Liver (tissue), 9 donors: Measurements from ENCODE around the gene NDUFS2. TPM values are rescaled to one million over a fixed set of nuclear protein-coding genes. Genes with fewer than 3 reads are reported as not detected.
A peak's percentile ranks its signal among the peaks of the same experiment; 100 is the strongest.

Experiments used
- DNase-seq: peaks from one replicate; pipeline ENCODE4 v3.0.0-alpha.2; 2017; ENCODE audit warnings: low spot score
- H3K27ac ChIP-seq, 2 donors: one replicate each; pipeline ENCODE4 v1.7.0; 2013; ENCODE audit warnings: inconsistent platforms in 2 of 2, low read length in 2 of 2, control low read depth in 1 of 2, low read depth in 1 of 2, mild to moderate bottlenecking in 1 of 2
- H3K27me3 ChIP-seq, 4 donors: one replicate each; pipeline versions ENCODE4 v1.6.1 to v1.7.0; 2013; ENCODE audit warnings: low read length in 3 of 4, inconsistent platforms in 1 of 4, mild to moderate bottlenecking in 1 of 4, moderate library complexity in 1 of 4; ENCODE audit not compliant: control insufficient read depth in 4 of 4, insufficient read depth in 4 of 4
- H3K36me3 ChIP-seq, 4 donors: one replicate each; pipeline versions ENCODE4 v1.6.1 to v1.7.0; 2013; ENCODE audit warnings: low read length in 3 of 4, mild to moderate bottlenecking in 3 of 4, low read depth in 1 of 4, moderate library complexity in 1 of 4; ENCODE audit not compliant: control insufficient read depth in 4 of 4, insufficient read depth in 3 of 4
- H3K4me1 ChIP-seq, 4 donors: one replicate each; pipeline versions ENCODE4 v1.6.1 to v1.7.0; 2013; ENCODE audit warnings: low read length in 3 of 4, mild to moderate bottlenecking in 3 of 4, moderate library complexity in 1 of 4; ENCODE audit not compliant: control insufficient read depth in 4 of 4, insufficient read depth in 4 of 4
- H3K4me3 ChIP-seq, 3 donors: one replicate each; pipeline versions ENCODE4 v1.6.1 to v1.7.0; 2013; ENCODE audit warnings: low read length in 3 of 3, control low read depth in 1 of 3, low read depth in 1 of 3, mild to moderate bottlenecking in 1 of 3
- H3K9ac ChIP-seq, 2 donors: one replicate each; pipeline ENCODE4 v1.7.0; 2013; ENCODE audit warnings: low read length in 2 of 2, mild to moderate bottlenecking in 2 of 2, moderate library complexity in 2 of 2, control low read depth in 1 of 2, low read depth in 1 of 2
- H3K9me3 ChIP-seq, 4 donors: one replicate each; pipeline versions ENCODE4 v1.6.1 to v1.7.0; 2013; ENCODE audit warnings: low read length in 3 of 4; ENCODE audit not compliant: control insufficient read depth in 4 of 4
- EGR1 ChIP-seq, 2 donors: IDR thresholded peaks; 2 replicates each; pipeline ENCODE4 v1.6.1; 2016 to 2018; ENCODE audit warnings: antibody characterized with exemption in 2 of 2, low read depth in 2 of 2
- FOXA1 ChIP-seq: IDR thresholded peaks from 2 replicates; pipeline ENCODE4 v1.6.1; 2016; ENCODE audit warnings: antibody characterized with exemption
- FOXA2 ChIP-seq: IDR thresholded peaks from 2 replicates; pipeline ENCODE4 v1.6.1; 2016; ENCODE audit warnings: antibody characterized with exemption
- GABPA ChIP-seq, 2 donors: IDR thresholded peaks in 1 of 2; conservative IDR thresholded peaks in 1 of 2; 2 replicates each; pipeline ENCODE4 v1.6.1; 2016; ENCODE audit warnings: antibody characterized with exemption in 2 of 2, mild to moderate bottlenecking in 1 of 2, moderate library complexity in 1 of 2
- HNF4A ChIP-seq, 2 donors: conservative IDR thresholded peaks; 2 replicates each; pipeline ENCODE4 v1.6.1; 2016; ENCODE audit warnings: antibody characterized with exemption in 2 of 2, mild to moderate bottlenecking in 2 of 2
- HNF4G ChIP-seq: IDR thresholded peaks from 2 replicates; pipeline ENCODE4 v1.6.1; 2016; ENCODE audit warnings: antibody characterized with exemption
- JUND ChIP-seq, 2 donors: IDR thresholded peaks; 2 replicates each; pipeline ENCODE4 v1.6.1; 2016; ENCODE audit warnings: antibody characterized with exemption in 2 of 2
- NR2F2 ChIP-seq: IDR thresholded peaks from 2 replicates; pipeline ENCODE4 v1.6.1; 2016; ENCODE audit warnings: antibody characterized with exemption
- RAD21 ChIP-seq, 2 donors: IDR thresholded peaks; 2 replicates each; pipeline ENCODE4 v1.6.1; 2016; ENCODE audit warnings: antibody characterized with exemption in 2 of 2, mild to moderate bottlenecking in 2 of 2
- RXRA ChIP-seq, 2 donors: IDR thresholded peaks; 2 replicates each; pipeline ENCODE4 v1.6.1; 2017 to 2018; ENCODE audit warnings: antibody characterized with exemption in 2 of 2, mild to moderate bottlenecking in 1 of 2
- SP1 ChIP-seq: IDR thresholded peaks from 2 replicates; pipeline ENCODE4 v1.6.1; 2018; ENCODE audit warnings: antibody characterized with exemption, mild to moderate bottlenecking
- TAF1 ChIP-seq: conservative IDR thresholded peaks from 2 replicates; pipeline ENCODE4 v1.6.1; 2016; ENCODE audit warnings: antibody characterized with exemption, mild to moderate bottlenecking
- YY1 ChIP-seq: IDR thresholded peaks from 2 replicates; pipeline ENCODE4 v1.6.1; 2016; ENCODE audit warnings: antibody characterized with exemption, mild to moderate bottlenecking
- WGBS: extraction: QIAGEN DNeasy Blood & Tissue Kit; methylation state at CpG from one replicate; pipeline ENCODE4 v1.1.7; 2013; 5-methylcytosine and 5-hydroxymethylcytosine counted together
- polyA plus RNA-seq, 2 donors: library from polyadenylated mRNA; stranded (reverse) in 1 of 2; unstranded in 1 of 2; fragments of 200-250 nt in 1 of 2; fragments of >200 nt in 1 of 2; fragmentation: Nextera tagmentation in 1 of 2; extraction: Ambion mirVana in 1 of 2; gene quantifications; one replicate each; pipeline versions ENCODE4 v1.2.1 to v1.2.3, GENCODE V29; 2013 to 2015
- total RNA-seq, 2 donors: library from RNA; depleted of rRNA; stranded (reverse); fragments of >200 nt; gene quantifications; one replicate each; pipeline ENCODE4 v1.2.3, GENCODE V29; 2014
- TF ChIP-seq, protein P1 (sequence below): fragments of 150-350 bp; IDR thresholded peaks from 2 replicates; pipeline ENCODE4 v1.5.1; 2017; ENCODE audit warnings: improper control_type of control experiment, low read depth, low read length; ENCODE audit not compliant: missing input control
- TF ChIP-seq, protein P2 (sequence below): IDR thresholded peaks from 2 replicates; pipeline ENCODE4 v1.6.1; 2016; ENCODE audit warnings: antibody characterized with exemption
- TF ChIP-seq, protein P3 (sequence below): IDR thresholded peaks from 2 replicates; pipeline ENCODE4 v1.6.1; 2016; ENCODE audit warnings: antibody characterized with exemption
- TF ChIP-seq, protein P4 (sequence below): IDR thresholded peaks from 2 replicates; pipeline ENCODE4 v1.6.1; 2016; ENCODE audit warnings: antibody characterized with exemption
- donor health status: healthy.
- donor health status: healthy.
- donor health status: healthy.
- donor health status: healthy.
- donor health status: healthy.

NDUFS2 gene
- total and polyA plus RNA-seq, 4 donors: 93.3 to 167 (median 120) TPM

GRCh38 chr1:161180639-161181038 lies 21.5 kb upstream of the NDUFS2 start:
- H3K4me3 ChIP-seq: no peak overlapping the region
- H3K36me3 ChIP-seq: peaks cover 0 to under 1% (median 0%) of the 10 kb centered on the region in 4 donors
- no peaks in the 10 kb centered on the region for H3K9me3 ChIP-seq
- H3K27ac ChIP-seq: no peak overlapping the region
- DNase-seq: no peak
- TF ChIP-seq RAD21 (IDR thresholded peaks at IDR 0.05) (peak; percentile 59 to 68), JUND (IDR thresholded peaks at IDR 0.05) (no peak)
- TF ChIP-seq, protein P1, sequence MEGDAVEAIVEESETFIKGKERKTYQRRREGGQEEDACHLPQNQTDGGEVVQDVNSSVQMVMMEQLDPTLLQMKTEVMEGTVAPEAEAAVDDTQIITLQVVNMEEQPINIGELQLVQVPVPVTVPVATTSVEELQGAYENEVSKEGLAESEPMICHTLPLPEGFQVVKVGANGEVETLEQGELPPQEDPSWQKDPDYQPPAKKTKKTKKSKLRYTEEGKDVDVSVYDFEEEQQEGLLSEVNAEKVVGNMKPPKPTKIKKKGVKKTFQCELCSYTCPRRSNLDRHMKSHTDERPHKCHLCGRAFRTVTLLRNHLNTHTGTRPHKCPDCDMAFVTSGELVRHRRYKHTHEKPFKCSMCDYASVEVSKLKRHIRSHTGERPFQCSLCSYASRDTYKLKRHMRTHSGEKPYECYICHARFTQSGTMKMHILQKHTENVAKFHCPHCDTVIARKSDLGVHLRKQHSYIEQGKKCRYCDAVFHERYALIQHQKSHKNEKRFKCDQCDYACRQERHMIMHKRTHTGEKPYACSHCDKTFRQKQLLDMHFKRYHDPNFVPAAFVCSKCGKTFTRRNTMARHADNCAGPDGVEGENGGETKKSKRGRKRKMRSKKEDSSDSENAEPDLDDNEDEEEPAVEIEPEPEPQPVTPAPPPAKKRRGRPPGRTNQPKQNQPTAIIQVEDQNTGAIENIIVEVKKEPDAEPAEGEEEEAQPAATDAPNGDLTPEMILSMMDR: peak; percentile 34
- no peak overlapping the region for H3K9ac ChIP-seq
- WGBS: 51% methylated on average over 1 of the region's 1 CpG
- H3K4me1 ChIP-seq: peaks cover 0 to 22% (median 16%) of the 10 kb centered on the region in 4 donors
- H3K27me3 ChIP-seq: no peaks in the 10 kb centered on the region

GRCh38 chr1:161182214-161182613 lies 20.0 kb upstream of the NDUFS2 start:
- Histone ChIP-seq H3K9me3 (no peaks in the 10 kb centered on the region), H3K27ac (peak overlapping the region in 1 of 2 donors; percentile 60), H3K4me3 (no peak overlapping the region), H3K27me3 (no peaks in the 10 kb centered on the region), H3K36me3 (no peaks in the 10 kb centered on the region), H3K9ac (no peak overlapping the region), H3K4me1 (peaks cover 0 to 12% (median 8%) of the 10 kb centered on the region in 4 donors)
- no peak for TF ChIP-seq GABPA (IDR thresholded peaks at IDR 0.05 in 1 of 2, conservative IDR thresholded peaks at IDR 0.05 in 1 of 2)
- TF ChIP-seq, protein P2, sequence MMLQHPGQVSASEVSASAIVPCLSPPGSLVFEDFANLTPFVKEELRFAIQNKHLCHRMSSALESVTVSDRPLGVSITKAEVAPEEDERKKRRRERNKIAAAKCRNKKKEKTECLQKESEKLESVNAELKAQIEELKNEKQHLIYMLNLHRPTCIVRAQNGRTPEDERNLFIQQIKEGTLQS: no peak
- TF ChIP-seq, protein P3, sequence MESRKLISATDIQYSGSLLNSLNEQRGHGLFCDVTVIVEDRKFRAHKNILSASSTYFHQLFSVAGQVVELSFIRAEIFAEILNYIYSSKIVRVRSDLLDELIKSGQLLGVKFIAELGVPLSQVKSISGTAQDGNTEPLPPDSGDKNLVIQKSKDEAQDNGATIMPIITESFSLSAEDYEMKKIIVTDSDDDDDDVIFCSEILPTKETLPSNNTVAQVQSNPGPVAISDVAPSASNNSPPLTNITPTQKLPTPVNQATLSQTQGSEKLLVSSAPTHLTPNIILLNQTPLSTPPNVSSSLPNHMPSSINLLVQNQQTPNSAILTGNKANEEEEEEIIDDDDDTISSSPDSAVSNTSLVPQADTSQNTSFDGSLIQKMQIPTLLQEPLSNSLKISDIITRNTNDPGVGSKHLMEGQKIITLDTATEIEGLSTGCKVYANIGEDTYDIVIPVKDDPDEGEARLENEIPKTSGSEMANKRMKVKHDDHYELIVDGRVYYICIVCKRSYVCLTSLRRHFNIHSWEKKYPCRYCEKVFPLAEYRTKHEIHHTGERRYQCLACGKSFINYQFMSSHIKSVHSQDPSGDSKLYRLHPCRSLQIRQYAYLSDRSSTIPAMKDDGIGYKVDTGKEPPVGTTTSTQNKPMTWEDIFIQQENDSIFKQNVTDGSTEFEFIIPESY: no peak
- no peak for TF ChIP-seq TAF1
- no peak for TF ChIP-seq HNF4G
- DNase-seq: no peak
- WGBS: 97% methylated on average over 1 of the region's 1 CpG

DNA sequence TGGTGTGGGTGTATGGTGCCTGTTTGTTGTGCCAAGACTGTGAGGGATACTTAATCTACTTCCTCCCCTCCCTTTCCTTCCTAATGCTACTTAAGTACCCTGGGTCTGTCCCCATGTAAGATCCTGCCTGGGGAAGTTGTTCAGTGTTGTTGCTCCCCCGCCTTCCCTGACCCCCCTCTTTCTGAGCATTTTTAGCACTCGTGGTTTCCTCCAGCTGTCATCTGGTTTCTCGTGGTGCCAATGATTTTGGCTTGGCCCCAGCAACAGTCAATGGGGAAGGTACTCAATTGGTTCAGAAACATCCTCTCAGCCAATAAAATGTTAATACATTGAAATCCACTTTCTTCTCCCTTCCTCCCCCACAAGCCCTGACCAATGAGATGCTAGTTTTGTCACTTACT lies 16.9 kb upstream of the NDUFS2 start:
- WGBS: 30% methylated on average over 3 of the region's 3 CpGs
- Histone ChIP-seq H3K27ac (peak overlapping the region; percentile 77 to 78), H3K27me3 (no peaks in the 10 kb centered on the region), H3K36me3 (no peaks in the 10 kb centered on the region), H3K4me3 (no peak overlapping the region), H3K9me3 (no peaks in the 10 kb centered on the region), H3K4me1 (peaks cover 0 to 3% (median 1%) of the 10 kb centered on the region in 4 donors), H3K9ac (no peak overlapping the region)
- no peak for DNase-seq
- TF ChIP-seq RXRA (IDR thresholded peaks at IDR 0.05): no peak
- TF ChIP-seq, protein P1: no peak
- no peak for TF ChIP-seq HNF4A (conservative IDR thresholded peaks at IDR 0.05)
- TF ChIP-seq EGR1 (IDR thresholded peaks at IDR 0.05; ENCODE audit: low read depth in 2 of 2): peak; percentile 10 to 58
- TF ChIP-seq, protein P4, sequence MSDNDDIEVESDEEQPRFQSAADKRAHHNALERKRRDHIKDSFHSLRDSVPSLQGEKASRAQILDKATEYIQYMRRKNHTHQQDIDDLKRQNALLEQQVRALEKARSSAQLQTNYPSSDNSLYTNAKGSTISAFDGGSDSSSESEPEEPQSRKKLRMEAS: peak; percentile 79
- peak; percentile 27 for TF ChIP-seq YY1
- TF ChIP-seq, protein P2: no peak
- TF ChIP-seq RAD21 (IDR thresholded peaks at IDR 0.05): peak in 1 of 2 donors; percentile 22
- no peak for TF ChIP-seq FOXA2
- no peak for TF ChIP-seq TAF1
- TF ChIP-seq GABPA (IDR thresholded peaks at IDR 0.05 in 1 of 2, conservative IDR thresholded peaks at IDR 0.05 in 1 of 2): no peak
- TF ChIP-seq SP1: peak; percentile 46
- TF ChIP-seq JUND (IDR thresholded peaks at IDR 0.05): no peak
- TF ChIP-seq FOXA1: no peak
- TF ChIP-seq NR2F2: peak; percentile 63
